ENCODE measurements around the gene C1orf50.
"Not testable (repeated sequence)": the region's sequence is repeated elsewhere in the genome, so short reads cannot be mapped to it uniquely, and the experiment has no call there.

Gene C1orf50

DNA sequence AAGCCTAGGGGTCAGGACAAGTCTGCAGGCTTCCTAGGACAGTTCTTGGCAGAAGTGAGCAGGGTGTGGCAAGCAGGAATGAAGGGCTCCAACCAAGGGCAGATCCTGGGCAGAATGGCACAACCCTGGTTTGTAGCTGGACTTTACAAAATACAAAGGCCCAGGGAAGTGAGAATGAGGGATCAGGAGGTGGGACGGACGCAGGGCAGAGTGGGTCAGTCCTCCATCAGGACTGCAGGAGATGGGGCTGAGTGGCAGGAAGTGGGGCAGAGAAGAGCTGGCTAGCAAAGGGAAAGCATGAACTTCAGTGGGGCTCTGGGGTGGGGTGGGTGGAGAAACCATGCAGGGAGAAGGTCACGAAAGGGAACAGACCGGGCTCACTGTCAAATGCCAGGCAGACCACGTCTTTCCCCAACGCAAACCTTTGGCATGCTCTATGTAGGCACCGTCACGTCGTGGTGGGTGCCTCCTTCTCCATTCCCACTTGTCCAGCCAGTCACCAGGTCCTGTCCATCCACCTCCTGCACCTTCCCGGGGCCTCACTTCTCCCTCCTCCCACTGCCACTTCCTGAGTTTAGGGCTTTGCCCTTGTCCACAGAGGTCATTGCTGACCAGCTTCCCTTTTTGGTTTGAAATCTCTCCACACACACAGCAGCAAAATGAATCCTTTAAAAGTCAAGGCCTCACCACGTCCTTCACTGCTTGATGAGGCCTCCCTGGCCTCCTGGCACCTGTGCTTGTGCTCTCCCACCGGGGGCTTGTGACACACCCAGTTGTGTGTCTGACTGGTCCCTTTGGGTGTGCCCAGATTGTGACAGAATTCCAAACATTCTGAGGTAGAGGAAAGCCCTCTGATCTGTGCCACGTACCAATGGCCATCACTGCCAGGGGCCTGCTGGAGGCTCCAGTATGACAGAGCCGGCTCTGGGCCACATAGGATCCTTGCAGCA lies 18.3 kb upstream of the C1orf50 start:
- DNase-seq (ENCODE audit: extremely low spot score), result no peak
- TF ChIP-seq ARNT (IDR thresholded peaks at IDR 0.05) (no peak), ZNF384 (IDR thresholded peaks at IDR 0.05) (no peak), BHLHE40 (IDR thresholded peaks at IDR 0.05; ENCODE audit: borderline replicate concordance) (no peak), CTBP1 (IDR thresholded peaks at IDR 0.05; ENCODE audit: borderline replicate concordance) (no peak), ELF4 (IDR thresholded peaks at IDR 0.05) (no peak), FOXA1 (IDR thresholded peaks at IDR 0.05) (no peak), L3MBTL2 (conservative IDR thresholded peaks at IDR 0.05) (no peak), TARDBP (IDR thresholded peaks at IDR 0.05) (no peak), FOXM1 (IDR thresholded peaks at IDR 0.05; ENCODE audit: borderline replicate concordance) (no peak), NFRKB (IDR thresholded peaks at IDR 0.05) (no peak), FOXK2 (IDR thresholded peaks at IDR 0.05) (no peak), HDGF (IDR thresholded peaks at IDR 0.05; ENCODE audit: borderline replicate concordance) (no peak), LEF1 (IDR thresholded peaks at IDR 0.05; ENCODE audit: borderline replicate concordance) (no peak), SUZ12 (IDR thresholded peaks at IDR 0.05) (no peak), SP1 (IDR thresholded peaks at IDR 0.05) (no peak), PKNOX1 (IDR thresholded peaks at IDR 0.05) (no peak)
- ChIA-PET POLR2A (interaction anchor here (1.0 kb wide), 1 partner anchor 17 kb away, joined by 4 read pairs; no protein-coding TSS in a partner anchor), CTCF (interaction anchor here (0.6 to 1.4 kb wide), 3 partner anchors 17 to 1316 kb away, joined by 3 to 5 read pairs (median 3); no protein-coding TSS in a partner anchor)

GRCh38 chr1:42750041-42750440 lies 17.0 kb upstream of the C1orf50 start:
- TF ChIP-seq ARNT (IDR thresholded peaks at IDR 0.05) (no peak), ZNF384 (IDR thresholded peaks at IDR 0.05) (no peak), LEF1 (IDR thresholded peaks at IDR 0.05; ENCODE audit: borderline replicate concordance) (no peak), TARDBP (IDR thresholded peaks at IDR 0.05) (no peak), FOXK2 (IDR thresholded peaks at IDR 0.05) (no peak), FOXM1 (IDR thresholded peaks at IDR 0.05; ENCODE audit: borderline replicate concordance) (no peak)
- CTCF ChIA-PET, result interaction anchor here (1.4 kb wide), 1 partner anchor 172 kb away, joined by 5 read pairs; no protein-coding TSS in a partner anchor
- POLR2A ChIA-PET, result interaction anchor here (1.0 kb wide), 1 partner anchor 16 kb away, joined by 4 read pairs; no protein-coding TSS in a partner anchor
- no peak for DNase-seq (ENCODE audit: extremely low spot score)

GRCh38 chr1:42751511-42752070 lies 15.5 kb upstream of the C1orf50 start:
- POLR2A ChIA-PET, result interaction anchor here (1.6 kb wide), 1 partner anchor 15 kb away, joined by 6 read pairs; the partner anchor contains the start of genes C1orf50 and P3H1
- DNase-seq (ENCODE audit: extremely low spot score); CTCF ChIA-PET: not testable (repeated sequence)

- POLR2A ChIA-PET, result interaction anchor here (1.6 kb wide), 1 partner anchor 15 kb away, joined by 6 read pairs; the partner anchor contains the start of genes C1orf50 and P3H1
- TF ChIP-seq TARDBP (IDR thresholded peaks at IDR 0.05) (no peak), L3MBTL2 (conservative IDR thresholded peaks at IDR 0.05) (no peak), FOXK2 (IDR thresholded peaks at IDR 0.05) (no peak), LEF1 (IDR thresholded peaks at IDR 0.05; ENCODE audit: borderline replicate concordance) (no peak), FOXA1 (IDR thresholded peaks at IDR 0.05) (no peak), SP1 (IDR thresholded peaks at IDR 0.05) (no peak), ELF4 (IDR thresholded peaks at IDR 0.05) (no peak), FOXM1 (IDR thresholded peaks at IDR 0.05; ENCODE audit: borderline replicate concordance) (no peak), BHLHE40 (IDR thresholded peaks at IDR 0.05; ENCODE audit: borderline replicate concordance) (no peak), ZNF384 (IDR thresholded peaks at IDR 0.05) (no peak), SUZ12 (IDR thresholded peaks at IDR 0.05) (no peak), NFRKB (IDR thresholded peaks at IDR 0.05) (no peak), CTBP1 (IDR thresholded peaks at IDR 0.05; ENCODE audit: borderline replicate concordance) (no peak), PKNOX1 (IDR thresholded peaks at IDR 0.05) (no peak)
- CTCF ChIA-PET, result interaction anchor here (1.8 kb wide), 1 partner anchor 14 kb away, joined by 6 read pairs; the partner anchor contains the start of gene P3H1
Observed at GRCh38 chr1:42752284-42752683, 14.8 kb upstream of the C1orf50 start.

GRCh38 chr1:42753070-42753469 lies 14.0 kb upstream of the C1orf50 start:
- POLR2A ChIA-PET, result interaction anchor here (1.6 kb wide), 1 partner anchor 14 kb away, joined by 6 read pairs; the partner anchor contains the start of genes C1orf50 and P3H1
- TF ChIP-seq NFRKB (IDR thresholded peaks at IDR 0.05) (no peak), LEF1 (IDR thresholded peaks at IDR 0.05; ENCODE audit: borderline replicate concordance) (no peak), L3MBTL2 (conservative IDR thresholded peaks at IDR 0.05) (no peak), SP1 (IDR thresholded peaks at IDR 0.05) (no peak), FOXK2 (IDR thresholded peaks at IDR 0.05) (no peak), BHLHE40 (IDR thresholded peaks at IDR 0.05; ENCODE audit: borderline replicate concordance) (no peak), FOXM1 (IDR thresholded peaks at IDR 0.05; ENCODE audit: borderline replicate concordance) (no peak), PKNOX1 (IDR thresholded peaks at IDR 0.05) (no peak), ZNF384 (IDR thresholded peaks at IDR 0.05) (no peak), ARNT (IDR thresholded peaks at IDR 0.05) (no peak), TARDBP (IDR thresholded peaks at IDR 0.05) (no peak), FOXA1 (IDR thresholded peaks at IDR 0.05) (no peak), ELF4 (IDR thresholded peaks at IDR 0.05) (no peak), HDGF (IDR thresholded peaks at IDR 0.05; ENCODE audit: borderline replicate concordance) (no peak), CTBP1 (IDR thresholded peaks at IDR 0.05; ENCODE audit: borderline replicate concordance) (no peak), SUZ12 (IDR thresholded peaks at IDR 0.05) (no peak)
- DNase-seq (ENCODE audit: extremely low spot score), result no peak
- CTCF ChIA-PET, result interaction anchor here (1.8 kb wide), 1 partner anchor 13 kb away, joined by 6 read pairs; the partner anchor contains the start of gene P3H1

More at GRCh38 chr1:42752284-42752683, 14.8 kb upstream of the C1orf50 start:
- no peak for DNase-seq (ENCODE audit: extremely low spot score)

Data from HEK293T (cell line).